ENCODE data around the gene PPP3R1. TPM values are rescaled to one million over a fixed set of nuclear protein-coding genes. Genes with fewer than 3 reads are reported as not detected.

The PPP3R1 gene
- total and polyA plus RNA-seq, 2 donors (not counting 3 experiments of a cell fraction or from before 2014, with no cell fraction given) = 8.4 to 62.2 TPM

DNA sequence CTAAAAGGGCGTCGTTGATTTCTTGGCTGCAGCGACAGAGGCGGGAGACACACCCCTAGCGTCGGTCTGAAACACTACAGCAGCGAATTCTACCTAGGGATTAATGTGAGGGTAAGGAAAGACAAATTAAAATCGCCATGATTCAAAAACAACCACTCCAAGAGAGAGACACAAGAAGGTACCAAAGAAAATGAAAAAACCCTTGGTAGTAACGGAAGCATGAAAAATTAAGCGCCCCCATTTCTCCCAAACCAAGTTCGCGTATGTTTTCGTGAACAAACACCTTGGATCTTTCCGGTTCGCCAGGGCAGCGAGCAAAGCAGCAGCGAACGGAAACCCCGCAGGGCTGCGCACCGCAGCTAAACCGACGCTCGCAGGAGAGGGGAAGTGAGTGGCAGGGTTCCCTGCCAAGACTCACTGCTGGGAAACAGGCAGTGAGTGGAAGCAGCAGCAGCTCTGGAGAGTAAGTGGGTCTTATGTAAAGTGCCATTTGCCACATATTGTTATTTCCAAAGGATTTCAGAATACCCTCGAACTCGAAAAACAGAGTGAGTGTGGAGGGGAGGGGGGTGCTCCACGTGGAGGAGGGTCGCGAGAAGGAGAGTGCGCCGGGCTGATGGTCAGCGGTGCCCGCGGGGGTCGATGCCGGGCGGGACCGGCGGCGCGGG is 1.0 kb downstream of the PPP3R1 start:
- peaks cover 59% of the 10 kb centered on the region for H3K79me2 ChIP-seq (ENCODE audit: control insufficient read depth, insufficient read depth, low read length)
- TF ChIP-seq POLR2AphosphoS5 (IDR thresholded peaks at IDR 0.05; ENCODE audit: insufficient read depth, low read depth, low read length) (no peak), POLR2A (IDR thresholded peaks at IDR 0.05; ENCODE audit: low read depth, low read length) (no peak), MYC (IDR thresholded peaks at IDR 0.05; ENCODE audit: low read depth, low read length) (no peak), FOS (IDR thresholded peaks at IDR 0.05; ENCODE audit: borderline replicate concordance, insufficient read depth, low read length) (peak; percentile 56), EZH2 (IDR thresholded peaks at IDR 0.05; ENCODE audit: borderline replicate concordance, low read depth, low read length, severe bottlenecking) (no peak), JUN (IDR thresholded peaks at IDR 0.05; ENCODE audit: borderline replicate concordance, insufficient read depth, insufficient read length, low read depth) (no peak)
- TF ChIP-seq, protein P1, sequence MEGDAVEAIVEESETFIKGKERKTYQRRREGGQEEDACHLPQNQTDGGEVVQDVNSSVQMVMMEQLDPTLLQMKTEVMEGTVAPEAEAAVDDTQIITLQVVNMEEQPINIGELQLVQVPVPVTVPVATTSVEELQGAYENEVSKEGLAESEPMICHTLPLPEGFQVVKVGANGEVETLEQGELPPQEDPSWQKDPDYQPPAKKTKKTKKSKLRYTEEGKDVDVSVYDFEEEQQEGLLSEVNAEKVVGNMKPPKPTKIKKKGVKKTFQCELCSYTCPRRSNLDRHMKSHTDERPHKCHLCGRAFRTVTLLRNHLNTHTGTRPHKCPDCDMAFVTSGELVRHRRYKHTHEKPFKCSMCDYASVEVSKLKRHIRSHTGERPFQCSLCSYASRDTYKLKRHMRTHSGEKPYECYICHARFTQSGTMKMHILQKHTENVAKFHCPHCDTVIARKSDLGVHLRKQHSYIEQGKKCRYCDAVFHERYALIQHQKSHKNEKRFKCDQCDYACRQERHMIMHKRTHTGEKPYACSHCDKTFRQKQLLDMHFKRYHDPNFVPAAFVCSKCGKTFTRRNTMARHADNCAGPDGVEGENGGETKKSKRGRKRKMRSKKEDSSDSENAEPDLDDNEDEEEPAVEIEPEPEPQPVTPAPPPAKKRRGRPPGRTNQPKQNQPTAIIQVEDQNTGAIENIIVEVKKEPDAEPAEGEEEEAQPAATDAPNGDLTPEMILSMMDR (IDR thresholded peaks at IDR 0.05; ENCODE audit: extremely low read depth in 1 of 2, insufficient read depth in 1 of 2, low read depth in 1 of 2, low read length in 2 of 2) = peak; percentile 63
- TF ChIP-seq, protein P2, sequence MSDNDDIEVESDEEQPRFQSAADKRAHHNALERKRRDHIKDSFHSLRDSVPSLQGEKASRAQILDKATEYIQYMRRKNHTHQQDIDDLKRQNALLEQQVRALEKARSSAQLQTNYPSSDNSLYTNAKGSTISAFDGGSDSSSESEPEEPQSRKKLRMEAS (IDR thresholded peaks at IDR 0.05; ENCODE audit: insufficient read depth, insufficient read length) = no peak
- no peaks in the 10 kb centered on the region for H3K9me1 ChIP-seq (replicated peaks; ENCODE audit: control insufficient read depth, extremely low read depth, insufficient read depth, low read length)
- H2AFZ ChIP-seq (ENCODE audit: low read depth, low read length) = peak overlapping the region; percentile 46
- H3K4me2 ChIP-seq (ENCODE audit: insufficient read depth, low read length) = peak overlapping the region; percentile 96
- H3K9me3 ChIP-seq (replicated peaks; ENCODE audit: control insufficient read depth, insufficient read depth, low read length) = no peaks in the 10 kb centered on the region
- H3K9ac ChIP-seq (replicated peaks; ENCODE audit: extremely low read depth, insufficient read depth, low read length) = peak overlapping the region; percentile 87
- H3K27me3 ChIP-seq (ENCODE audit: control insufficient read depth in 2 of 2, insufficient read depth in 2 of 2, low read length in 2 of 2) = no peaks in the 10 kb centered on the region
- H4K20me1 ChIP-seq (replicated peaks; ENCODE audit: control insufficient read depth, extremely low read depth, insufficient read depth, low read length) = peaks cover 21% of the 10 kb centered on the region
- POLR2A ChIA-PET = no interaction called here
- peak overlapping the region; percentile 82 for H3K27ac ChIP-seq (ENCODE audit: insufficient read depth, low read depth, low read length)
- dilution Hi-C loops (cut with MboI; ENCODE audit: extremely low pct_ligation_motif_present, low sequenced_read_pairs) (no loop called here), intact Hi-C loops (cut with micrococcal nuclease) (loop anchor here (1.0 to 10.0 kb wide), 3 partner anchors 12 to 193 kb away; no protein-coding TSS in a partner anchor)
- H3K4me1 ChIP-seq (ENCODE audit: control insufficient read depth, extremely low read depth, insufficient read depth, low read length) = peaks cover 38% of the 10 kb centered on the region
- H3K36me3 ChIP-seq (ENCODE audit: control insufficient read depth in 2 of 2, extremely low read depth in 1 of 2, insufficient read depth in 2 of 2, low read length in 2 of 2) = no peaks in the 10 kb centered on the region
- CTCF ChIA-PET = interaction anchor here (0.7 to 4.6 kb wide), 7 partner anchors 12 to 99 kb away, joined by 4 to 60 read pairs (median 7); partner anchors contain the start of genes CNRIP1 and PNO1
- DNase-seq (ENCODE audit: low read depth, low spot score) = peak; percentile 85
- FAIRE-seq = peak; percentile 81
- H3K4me3 ChIP-seq (replicated peaks in 1 of 3; ENCODE audit: insufficient read depth in 1 of 3, low read depth in 1 of 3, low read length in 3 of 3) = peak overlapping the region; percentile 55 to 98 (median 88)
- no TSS peak for BruUV-seq (replicated peaks)

All from endothelial cell of umbilical vein (primary cell).